Pancreas (tissue), 10 donors: ENCODE data around the gene ARHGEF40. TPM values are rescaled to one million over a fixed set of nuclear protein-coding genes. Genes with fewer than 3 reads are reported as not detected.

Source experiments
- ATAC-seq, 4 donors: fragments of 200-7000 bp; cut with Tn5 transposase; one replicate each; pipeline versions ENCODE4 v1.8.0 to v1.9.1; 2020; ENCODE audit warnings: mild to moderate bottlenecking in 4 of 4, moderate library complexity in 4 of 4
- DNase-seq, 6 donors: peaks; one replicate each; pipeline ENCODE4 v3.0.0-alpha.2; 2020
- FAIRE-seq: peaks from 2 replicates; lab custom pipeline; 2012; peaks lifted over from hg19 to GRCh38; lab: Jason Lieb, UNC
- H3K27ac ChIP-seq, 4 donors: fragments of 200-600 bp; sonication (generic); 1 replicate in 3 of 4; 2 replicates in 1 of 4; pipeline versions ENCODE4 v1.5.0 to v1.8.0; 2020
- H3K27me3 ChIP-seq, 4 donors: fragments of 200-600 bp; one replicate each; pipeline ENCODE4 v1.8.0; 2021
- H3K36me3 ChIP-seq, 3 donors: fragments of 200-600 bp; sonication (generic) in 1 of 3; one replicate each; pipeline versions ENCODE4 v1.5.0 to v1.8.0; 2020 to 2021
- H3K4me1 ChIP-seq, 3 donors: fragments of 200-600 bp; one replicate each; pipeline ENCODE4 v1.8.0; 2021
- H3K4me3 ChIP-seq, 4 donors: fragments of 200-600 bp; sonication (generic) in 2 of 4; one replicate each; pipeline versions ENCODE4 v1.5.0 to v1.8.0; 2020 to 2021
- H3K9me3 ChIP-seq, 4 donors: fragments of 200-600 bp; one replicate each; pipeline ENCODE4 v1.8.0; 2021
- CTCF ChIP-seq, 4 donors: fragments of 200-600 bp; sonication (generic) in 3 of 4; IDR thresholded peaks; one replicate each; pipeline versions ENCODE4 v1.5.0 to v1.8.0; 2021; ENCODE audit warnings: antibody characterized with exemption in 4 of 4
- WGBS, 2 donors: extraction: QIAGEN DNeasy Blood & Tissue Kit; methylation state at CpG; one replicate each; pipeline ENCODE4 v1.1.7; 2013; 5-methylcytosine and 5-hydroxymethylcytosine counted together
- intact Hi-C, 3 donors: fragments of 100-400 bp; cut with DNase I; formaldehyde crosslinking; loops; one replicate each; pipeline versions ENCODE4 v1.11.1 to v1.14.2; 2022
- polyA plus RNA-seq, 2 donors: library from polyadenylated mRNA; stranded (reverse); fragments of 200-250 nt; gene quantifications; one replicate each; pipeline ENCODE4 v1.2.3, GENCODE V29; 2013
- total RNA-seq, 6 donors: library from RNA; stranded (reverse); fragmentation: NEBNext Ultra II Directional in 4 of 6; extraction: Animal tissue kit (Norgen Biotek cat#: 25700) in 4 of 6; gene quantifications; one replicate each; pipeline versions ENCODE4 v1.2.1 to v1.2.4, GENCODE V29; 2021 to 2023
- donor health status: healthy with polysubstance abuse.
- donor health status: DM: no; HTN: no; CAD: no; lungs with moderate emphysema.
- donor health status: DM: no; HTN: no; CAD: no.
- donor health status: control.
- donor health status: control.
- donor health status: Bipolar disorder and iron deficiency.
- donor health status: DM: yes; HTN: yes; CAD: no.
- donor health status: DM: no; HTN: no; CAD: no.
- donor health status: DM: no; HTN: no; CAD: no.
- donor health status: DM: yes; HTN: yes; CAD: no.

ARHGEF40 gene
- total and polyA plus RNA-seq, 8 donors: 24.5 to 77.0 (median 43.8) TPM

DNA sequence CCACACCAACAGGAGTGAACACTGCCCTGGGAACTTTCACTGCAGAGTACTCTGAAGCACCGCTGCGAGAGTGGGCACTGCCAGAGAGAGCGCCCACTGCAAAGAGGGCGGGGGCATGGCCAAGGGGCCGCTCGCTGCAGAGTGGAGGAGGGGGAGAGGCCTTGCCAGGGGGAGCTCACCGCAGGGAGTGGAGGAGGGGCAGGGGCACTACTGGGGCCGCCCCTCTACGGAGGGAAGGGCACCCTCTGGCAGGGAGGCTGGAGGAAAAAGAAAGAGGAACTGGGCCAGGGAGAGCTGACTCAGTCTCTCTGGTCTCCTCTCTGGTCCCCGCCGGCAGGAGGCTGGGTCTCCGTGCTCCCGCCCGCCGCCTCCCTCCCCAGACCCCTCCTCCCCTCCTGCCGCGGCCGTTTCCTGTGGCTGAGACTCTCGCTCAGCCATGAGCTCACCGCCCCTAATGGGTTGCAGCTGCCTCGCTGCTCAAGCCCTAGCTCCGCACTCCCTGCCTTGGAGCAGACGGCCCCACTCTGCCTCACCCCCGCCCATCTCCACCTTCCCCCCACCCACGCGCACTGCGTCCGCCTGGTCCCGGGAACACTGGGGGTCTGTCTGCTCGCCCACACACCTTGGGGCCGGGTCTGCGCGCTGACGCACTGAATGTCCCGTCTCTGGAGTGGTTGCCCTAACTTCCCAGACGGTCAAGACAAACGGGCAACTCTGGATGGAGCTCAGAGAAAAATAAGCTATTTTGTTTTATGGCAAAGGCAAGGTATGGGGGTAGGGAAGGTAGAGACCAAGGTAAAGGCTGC lies 1.3 kb downstream of the ARHGEF40 start:
- FAIRE-seq (no peak), DNase-seq (peak; percentile 73 to 90 (median 84)), ATAC-seq (peak; percentile 49 to 76 (median 66))
- Histone ChIP-seq H3K27me3 (no peaks in the 10 kb centered on the region), H3K4me1 (peaks cover 0 to 9% (median 5%) of the 10 kb centered on the region in 3 donors), H3K36me3 (peaks cover 0 to 13% (median 10%) of the 10 kb centered on the region in 3 donors), H3K9me3 (no peaks in the 10 kb centered on the region), H3K27ac (peak overlapping the region; percentile 70 to 88 (median 78)), H3K4me3 (peak overlapping the region; percentile 47 to 77 (median 70))
- 1 to 3% methylated on average over 33 to 34 of the region's 37 CpGs for WGBS, 2 donors
- TF ChIP-seq CTCF (IDR thresholded peaks at IDR 0.05): no peak
- intact Hi-C loops: no loop called here

- no peaks in the 10 kb centered on the region for H3K9me3 ChIP-seq
- 44 to 54% methylated on average over 4 of the region's 4 CpGs for WGBS, 2 donors
- peaks cover 0 to 9% (median 5%) of the 10 kb centered on the region in 3 donors for H3K4me1 ChIP-seq
- peak overlapping the region in 3 of 4 donors; percentile 47 to 77 (median 65) for H3K4me3 ChIP-seq
- intact Hi-C loops: no loop called here
- no peak for TF ChIP-seq CTCF (IDR thresholded peaks at IDR 0.05)
- FAIRE-seq: no peak
- peak overlapping the region; percentile 70 to 88 (median 78) for H3K27ac ChIP-seq
- peaks cover 0 to 17% (median 13%) of the 10 kb centered on the region in 3 donors for H3K36me3 ChIP-seq
- H3K27me3 ChIP-seq: no peaks in the 10 kb centered on the region
- DNase-seq: no peak
- ATAC-seq: no peak
Measured at GRCh38 chr14:21072031-21072473, 1.9 kb downstream of the ARHGEF40 start.

- Histone ChIP-seq H3K36me3 (peaks cover 0 to 25% (median 13%) of the 10 kb centered on the region in 3 donors), H3K27me3 (no peaks in the 10 kb centered on the region), H3K27ac (peak overlapping the region in 3 of 4 donors; percentile 5 to 88 (median 76)), H3K4me3 (no peak overlapping the region), H3K9me3 (no peaks in the 10 kb centered on the region), H3K4me1 (peaks cover 0 to 9% (median 5%) of the 10 kb centered on the region in 3 donors)
- ATAC-seq (no peak), FAIRE-seq (no peak), DNase-seq (no peak)
- WGBS, 2 donors: 68 to 71% methylated on average over 9 of the region's 9 CpGs
- TF ChIP-seq CTCF (IDR thresholded peaks at IDR 0.05): no peak
- intact Hi-C loops: no loop called here
Measured at GRCh38 chr14:21072781-21073339, 2.8 kb downstream of the ARHGEF40 start.

DNA sequence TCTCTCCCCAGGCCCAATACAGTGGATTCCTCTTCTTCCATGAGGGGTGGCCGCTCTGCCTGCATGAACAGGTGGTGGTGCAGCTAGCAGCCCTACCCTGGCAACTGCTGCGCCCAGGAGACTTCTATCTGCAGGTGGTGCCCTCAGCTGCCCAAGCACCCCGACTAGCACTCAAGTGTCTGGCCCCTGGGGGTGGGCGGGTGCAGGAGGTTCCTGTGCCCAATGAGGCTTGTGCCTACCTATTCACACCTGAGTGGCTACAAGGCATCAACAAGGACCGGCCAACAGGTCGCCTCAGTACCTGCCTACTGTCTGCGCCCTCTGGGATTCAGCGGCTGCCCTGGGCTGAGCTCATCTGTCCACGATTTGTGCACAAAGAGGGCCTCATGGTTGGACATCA lies 3.8 kb downstream of the ARHGEF40 start:
- Histone ChIP-seq H3K4me3 (no peak overlapping the region), H3K9me3 (no peaks in the 10 kb centered on the region), H3K27ac (no peak overlapping the region), H3K27me3 (no peaks in the 10 kb centered on the region), H3K36me3 (peaks cover 0 to 31% (median 13%) of the 10 kb centered on the region in 3 donors), H3K4me1 (peaks cover 0 to 5% (median 2%) of the 10 kb centered on the region in 3 donors)
- 90 to 91% methylated on average over 9 of the region's 9 CpGs for WGBS, 2 donors
- ATAC-seq: no peak
- FAIRE-seq: no peak
- no peak for TF ChIP-seq CTCF (IDR thresholded peaks at IDR 0.05)
- intact Hi-C loops: no loop called here
- no peak for DNase-seq
